H9 (cell line): ENCODE results near the gene PTH2R. TPM values are rescaled to one million over a fixed set of nuclear protein-coding genes. Genes with fewer than 3 reads are reported as not detected.
"Not testable (repeated sequence)": the region's sequence is repeated elsewhere in the genome, so short reads cannot be mapped to it uniquely, and the experiment has no call there.

Source experiments
- DNase-seq: peaks from one replicate; pipeline ENCODE4 v3.0.0-alpha.2; 2017
- H2AFZ ChIP-seq: one replicate; pipeline ENCODE4 v1.6.1; 2013; ENCODE audit warnings: mild to moderate bottlenecking, low read length, control low read depth, moderate library complexity
- H2AK5ac ChIP-seq: 2 replicates; pipeline ENCODE4 v1.6.1; 2013; ENCODE audit warnings: low read length, control low read depth, mixed read lengths; ENCODE audit not compliant: insufficient read length
- H2BK120ac ChIP-seq: one replicate; pipeline ENCODE4 v1.6.1; 2013; ENCODE audit warnings: low read depth, mild to moderate bottlenecking, low read length, control low read depth, inconsistent platforms; ENCODE audit not compliant: poor library complexity, severe bottlenecking
- H2BK12ac ChIP-seq: 2 replicates; pipeline ENCODE4 v1.6.1; 2013; ENCODE audit warnings: low read length, control low read depth, mixed read lengths, low read depth; ENCODE audit not compliant: insufficient read length
- H2BK15ac ChIP-seq: 2 replicates; pipeline ENCODE4 v1.6.1; 2013; ENCODE audit warnings: low read depth, low read length, control low read depth
- H2BK20ac ChIP-seq: one replicate; pipeline ENCODE4 v1.6.1; 2013; ENCODE audit warnings: low read depth, mild to moderate bottlenecking, low read length, control low read depth, inconsistent platforms; ENCODE audit not compliant: poor library complexity, severe bottlenecking
- H2BK5ac ChIP-seq: 2 replicates; pipeline ENCODE4 v1.6.1; 2013; ENCODE audit warnings: low read length, control low read depth, mixed read lengths; ENCODE audit not compliant: insufficient read length
- H3K14ac ChIP-seq: 2 replicates; pipeline ENCODE4 v1.6.1; 2013; ENCODE audit warnings: low read length, control low read depth; ENCODE audit not compliant: insufficient read depth
- H3K18ac ChIP-seq: 2 replicates; pipeline ENCODE4 v1.6.1; 2013; ENCODE audit warnings: low read depth, mild to moderate bottlenecking, mixed read lengths, low read length, control low read depth; ENCODE audit not compliant: insufficient read length
- H3K23ac ChIP-seq: 2 replicates; pipeline ENCODE4 v1.6.1; 2013; ENCODE audit warnings: low read length, control low read depth, mixed read lengths, low read depth; ENCODE audit not compliant: insufficient read length
- H3K23me2 ChIP-seq: 2 replicates; pipeline ENCODE4 v1.6.1; 2013; ENCODE audit warnings: low read depth, mild to moderate bottlenecking, mixed read lengths, low read length, control low read depth; ENCODE audit not compliant: insufficient read length, poor library complexity, severe bottlenecking
- H3K27ac ChIP-seq: 2 replicates; pipeline ENCODE4 v1.5.1; 2013; ENCODE audit warnings: low read length, control low read depth, mixed read lengths, low read depth; ENCODE audit not compliant: insufficient read length
- H3K27me3 ChIP-seq: 2 replicates; pipeline ENCODE4 v1.6.1; 2013; ENCODE audit warnings: low read length, control low read depth, inconsistent platforms; ENCODE audit not compliant: insufficient read depth
- H3K4ac ChIP-seq: 2 replicates; pipeline ENCODE4 v1.6.1; 2013; ENCODE audit warnings: low read depth, mild to moderate bottlenecking, control low read depth, inconsistent platforms, low read length, moderate library complexity
- H3K4me1 ChIP-seq: 2 replicates; pipeline ENCODE4 v1.6.1; 2013; ENCODE audit warnings: low read length, control low read depth, inconsistent platforms; ENCODE audit not compliant: insufficient read depth
- H3K4me2 ChIP-seq: 2 replicates; pipeline ENCODE4 v1.6.1; 2013; ENCODE audit warnings: low read length, control low read depth, mixed read lengths; ENCODE audit not compliant: insufficient read length, insufficient read depth
- H3K56ac ChIP-seq: 2 replicates; pipeline ENCODE4 v1.6.1; 2013; ENCODE audit warnings: low read depth, mild to moderate bottlenecking, mixed read lengths, low read length, control low read depth; ENCODE audit not compliant: insufficient read length
- H3K79me1 ChIP-seq: 2 replicates; pipeline ENCODE4 v1.6.1; 2013; ENCODE audit warnings: low read depth, mild to moderate bottlenecking, moderate library complexity, low read length, control low read depth, inconsistent platforms; ENCODE audit not compliant: insufficient read depth, poor library complexity, severe bottlenecking
- H3K79me2 ChIP-seq: 2 replicates; pipeline ENCODE4 v1.6.1; 2013; ENCODE audit warnings: low read length, control low read depth, inconsistent platforms; ENCODE audit not compliant: insufficient read depth
- H3K9ac ChIP-seq: 2 replicates; pipeline ENCODE4 v1.6.1; 2013; ENCODE audit warnings: low read length, control low read depth, mixed read lengths; ENCODE audit not compliant: insufficient read length; ENCODE audit errors: extremely low read depth
- H3K9me3 ChIP-seq: one replicate; pipeline ENCODE4 v1.6.1; 2013; ENCODE audit warnings: low read depth, low read length, inconsistent platforms; ENCODE audit not compliant: control insufficient read depth
- H3T11ph ChIP-seq: one replicate; pipeline ENCODE4 v1.6.1; 2013; ENCODE audit warnings: mild to moderate bottlenecking, low read length, control low read depth, inconsistent platforms
- H4K20me1 ChIP-seq: one replicate; pipeline ENCODE4 v1.6.1; 2013; ENCODE audit not compliant: control insufficient read depth, insufficient read length, insufficient read depth
- H4K5ac ChIP-seq: 2 replicates; pipeline ENCODE4 v1.6.1; 2013; ENCODE audit warnings: low read depth, mild to moderate bottlenecking, mixed read lengths, low read length, control low read depth; ENCODE audit not compliant: insufficient read length
- H4K8ac ChIP-seq: replicated peaks from 2 replicates; pipeline ENCODE4 v1.6.1; 2013; ENCODE audit warnings: low read length, control low read depth, mixed read lengths, low read depth; ENCODE audit not compliant: insufficient read length
- H4K91ac ChIP-seq: 2 replicates; pipeline ENCODE4 v1.6.1; 2013; ENCODE audit warnings: low read depth, mild to moderate bottlenecking, moderate library complexity, mixed read lengths, low read length, control low read depth; ENCODE audit not compliant: insufficient read length
- H3K27ac Mint-ChIP-seq, 3 experiments: 2 replicates in 2 of 3; 3 replicates in 1 of 3; pipeline ENCODE4 v1.8.0; 2020 to 2021; ENCODE audit warnings: mixed read lengths in 3 of 3, mild to moderate bottlenecking in 1 of 3, moderate library complexity in 1 of 3
- H3K27me3 Mint-ChIP-seq: 2 replicates; pipeline ENCODE4 v1.8.0; 2021; ENCODE audit warnings: low read depth, mild to moderate bottlenecking, moderate library complexity, mixed read lengths
- H3K36me3 Mint-ChIP-seq, 3 experiments: 2 replicates in 2 of 3; 3 replicates in 1 of 3; pipeline ENCODE4 v1.8.0; 2020 to 2021; ENCODE audit warnings: low read depth in 3 of 3, mixed read lengths in 3 of 3; ENCODE audit not compliant: insufficient read depth in 1 of 3
- H3K4me1 Mint-ChIP-seq, 2 experiments: 2 replicates each; pipeline ENCODE4 v1.8.0; 2020; ENCODE audit warnings: mixed read lengths in 2 of 2
- H3K4me3 Mint-ChIP-seq, 2 experiments: 2 replicates in 1 of 2; 3 replicates in 1 of 2; pipeline ENCODE4 v1.8.0; 2020 to 2021; ENCODE audit warnings: mild to moderate bottlenecking in 2 of 2, mixed read lengths in 2 of 2, moderate library complexity in 1 of 2
- H3K9me3 Mint-ChIP-seq, 2 experiments: 2 replicates in 1 of 2; 3 replicates in 1 of 2; pipeline ENCODE4 v1.8.0; 2020; ENCODE audit warnings: mild to moderate bottlenecking in 2 of 2, mixed read lengths in 2 of 2, moderate library complexity in 1 of 2
- CTCF ChIP-seq: fragments of 200-600 bp; sonication (generic); conservative IDR thresholded peaks from 3 replicates; pipeline ENCODE4 v1.8.0; 2021; ENCODE audit warnings: antibody characterized with exemption, mild to moderate bottlenecking
- WGBS: extraction: QIAGEN DNeasy Blood & Tissue Kit; methylation state at CpG from one replicate; pipeline ENCODE4 v1.1.7; 2013; ENCODE audit warnings: missing lambda C conversion rate, low lambda C conversion rate, mixed read lengths; ENCODE audit not compliant: insufficient read length; ENCODE audit errors: extremely low coverage; 5-methylcytosine and 5-hydroxymethylcytosine counted together
- total RNA-seq: library from RNA; stranded (reverse); gene quantifications from 2 replicates; pipeline ENCODE4 v1.2.1, GENCODE V29; 2021

Gene PTH2R
- total RNA-seq, 1 experiment from 2014 or later = 0.20 TPM

- no peaks in the 10 kb centered on the region for H3K9me3 ChIP-seq
- H3K14ac ChIP-seq = no peak overlapping the region
- H3K4ac ChIP-seq = no peak overlapping the region
- H2BK15ac ChIP-seq = no peak overlapping the region
- H2BK5ac ChIP-seq = no peak overlapping the region
- no peak overlapping the region for H2AFZ ChIP-seq
- no peaks in the 10 kb centered on the region for H4K20me1 ChIP-seq
- H2BK12ac ChIP-seq = no peak overlapping the region
- H3K36me3 Mint-ChIP-seq = peaks cover 8 to 14% (median 9%) of the 10 kb centered on the region in 3 experiments
- no peak overlapping the region for H3T11ph ChIP-seq
- no CpG with 5 or more reads among the region's 5 CpGs for WGBS
- peaks cover 1% of the 10 kb centered on the region; the same call in 1 of the 2 replicates for H3K27me3 Mint-ChIP-seq
- no peak overlapping the region for H3K4me2 ChIP-seq
- no peak overlapping the region for H3K27ac Mint-ChIP-seq
- no peak overlapping the region for H4K8ac ChIP-seq
- peaks cover 9 to 17% of the 10 kb centered on the region in 2 experiments; a peak in 4 of 5 replicates for H3K9me3 Mint-ChIP-seq
- no peaks in the 10 kb centered on the region for H3K79me1 ChIP-seq
- no peaks in the 10 kb centered on the region for H3K4me1 Mint-ChIP-seq
- no peak for TF ChIP-seq CTCF
- no peak overlapping the region for H3K4me3 Mint-ChIP-seq
- H2BK120ac ChIP-seq = no peak overlapping the region
- no peak overlapping the region for H3K23ac ChIP-seq
- no peaks in the 10 kb centered on the region for H3K23me2 ChIP-seq
- H3K18ac ChIP-seq = no peak overlapping the region
- DNase-seq = no peak
- no peak overlapping the region for H4K5ac ChIP-seq
- no peaks in the 10 kb centered on the region for H3K79me2 ChIP-seq
- no peak overlapping the region for H3K56ac ChIP-seq
- no peak overlapping the region for H3K9ac ChIP-seq
- no peaks in the 10 kb centered on the region for H3K27me3 ChIP-seq
- no peak overlapping the region for H4K91ac ChIP-seq
- H3K4me1 ChIP-seq = no peaks in the 10 kb centered on the region
- H3K27ac ChIP-seq = no peak overlapping the region
- H2BK20ac ChIP-seq = no peak overlapping the region
- H2AK5ac ChIP-seq = no peak overlapping the region
Measured at GRCh38 chr2:208479342-208479741, 72.8 kb downstream of the PTH2R start.

GRCh38 chr2:208481945-208482344 is 75.4 kb downstream of the PTH2R start:
- H3K27ac ChIP-seq, H3K4me1 ChIP-seq, H3K27ac Mint-ChIP-seq, H3K79me1 ChIP-seq, DNase-seq, H3K18ac ChIP-seq, H4K20me1 ChIP-seq, H2BK20ac ChIP-seq, H2AK5ac ChIP-seq, H3K27me3 Mint-ChIP-seq, H3K14ac ChIP-seq, H4K5ac ChIP-seq, H3K4me2 ChIP-seq, H2BK12ac ChIP-seq, H3K79me2 ChIP-seq, H3K9me3 ChIP-seq, H4K91ac ChIP-seq, H3K23ac ChIP-seq, H2BK5ac ChIP-seq, H3K9ac ChIP-seq, H3K27me3 ChIP-seq, H3K23me2 ChIP-seq, H2BK15ac ChIP-seq, H2AFZ ChIP-seq, H3K56ac ChIP-seq, H3K4ac ChIP-seq, H3K4me3 Mint-ChIP-seq, H3K4me1 Mint-ChIP-seq, H4K8ac ChIP-seq, H3T11ph ChIP-seq, H2BK120ac ChIP-seq: not testable (repeated sequence)
- no CpG with 5 or more reads among the region's 5 CpGs for WGBS
- H3K36me3 Mint-ChIP-seq = peaks cover 8 to 14% (median 9%) of the 10 kb centered on the region in 3 experiments
- peaks cover 9 to 17% of the 10 kb centered on the region in 2 experiments; a peak in 4 of 5 replicates for H3K9me3 Mint-ChIP-seq
